GM12891 (cell line): Measurements from ENCODE around the gene FREM1.
"Not testable (repeated sequence)": the region's sequence is repeated elsewhere in the genome, so short reads cannot be mapped to it uniquely, and the experiment has no call there.

Source experiments
- DNase-seq: peaks from one replicate; pipeline ENCODE4 v3.0.0; 2011; ENCODE audit warnings: low spot score; ENCODE audit not compliant: insufficient read length
- FAIRE-seq: peaks from 2 replicates; lab custom pipeline; 2011; peaks lifted over from hg19 to GRCh38; lab: Jason Lieb, UNC
- PAX5 ChIP-seq: IDR thresholded peaks from 2 replicates; pipeline ENCODE4 v1.6.1; 2011; ENCODE audit warnings: low read length, moderate library complexity, mild to moderate bottlenecking; ENCODE audit not compliant: insufficient read depth, severe bottlenecking
- POLR2A ChIP-seq: IDR thresholded peaks from 2 replicates; pipeline ENCODE4 v1.6.1; 2011; ENCODE audit warnings: low read depth, low read length, control low read depth
- POLR2AphosphoS5 ChIP-seq: IDR thresholded peaks from 2 replicates; pipeline ENCODE4 v1.6.1; 2011; ENCODE audit warnings: low read depth, low read length, control low read depth
- POU2F2 ChIP-seq: IDR thresholded peaks from 2 replicates; pipeline ENCODE4 v1.6.1; 2011; ENCODE audit warnings: low read depth, mild to moderate bottlenecking, control low read depth, low read length, moderate library complexity
- SPI1 ChIP-seq: IDR thresholded peaks from 2 replicates; pipeline ENCODE4 v1.6.1; 2011; ENCODE audit warnings: low read depth, low read length, control low read depth
- TAF1 ChIP-seq: IDR thresholded peaks from 2 replicates; pipeline ENCODE4 v1.6.1; 2011; ENCODE audit warnings: low read depth, low read length, control low read depth

The FREM1 gene

GRCh38 chr9:14935964-14936363, 25.7 kb upstream of the FREM1 start:
- TF ChIP-seq SPI1 (no peak), TAF1 (no peak), POLR2A (no peak), POU2F2 (no peak), POLR2AphosphoS5 (no peak), PAX5 (no peak)
- no peak for DNase-seq
- no peak for FAIRE-seq

- FAIRE-seq (no peak), DNase-seq (no peak)
- TF ChIP-seq SPI1 (no peak), PAX5 (no peak), POU2F2 (no peak), TAF1 (no peak)
Observed at GRCh38 chr9:14935106-14935751, 25.0 kb upstream of the FREM1 start.

- TF ChIP-seq POLR2A = no peak
- no peak for TF ChIP-seq POLR2AphosphoS5
- TF ChIP-seq SPI1 = no peak
- no peak for TF ChIP-seq TAF1
- TF ChIP-seq POU2F2 = no peak
- no peak for TF ChIP-seq PAX5
- DNase-seq (no peak), FAIRE-seq (no peak)
Observed at GRCh38 chr9:14932641-14933040, 22.4 kb upstream of the FREM1 start.

- FAIRE-seq = no peak
- no peak for TF ChIP-seq TAF1
- no peak for TF ChIP-seq POU2F2
- no peak for TF ChIP-seq POLR2A
- no peak for TF ChIP-seq SPI1
Observed at GRCh38 chr9:14932231-14932630, 22.0 kb upstream of the FREM1 start.

GRCh38 chr9:14926941-14927624, 16.9 kb upstream of the FREM1 start:
- no peak for DNase-seq
- FAIRE-seq = no peak
- TF ChIP-seq POLR2AphosphoS5 (no peak), POLR2A (no peak), TAF1 (no peak), PAX5 (no peak), SPI1 (no peak), POU2F2 (no peak)

More at GRCh38 chr9:14932231-14932630, 22.0 kb upstream of the FREM1 start:
- no peak for DNase-seq

GRCh38 chr9:14924230-14925219, 14.3 kb upstream of the FREM1 start:
- TF ChIP-seq PAX5 = no peak
- no peak for TF ChIP-seq POLR2AphosphoS5
- TF ChIP-seq SPI1 = no peak
- TF ChIP-seq POU2F2 = no peak
- TF ChIP-seq POLR2A = no peak
- no peak for TF ChIP-seq TAF1
- FAIRE-seq (no peak), DNase-seq (no peak)

GRCh38 chr9:14923701-14924100, 13.5 kb upstream of the FREM1 start:
- FAIRE-seq = no peak
- TF ChIP-seq PAX5 (no peak), POU2F2 (no peak), POLR2A (no peak), TAF1 (no peak), POLR2AphosphoS5 (no peak), SPI1 (no peak)

GRCh38 chr9:14920805-14921204, 10.6 kb upstream of the FREM1 start:
- peak; percentile 9 for FAIRE-seq
- not testable (repeated sequence) for DNase-seq

More at GRCh38 chr9:14923701-14924100, 13.5 kb upstream of the FREM1 start:
- DNase-seq = no peak

- TF ChIP-seq PAX5 (no peak), SPI1 (no peak), TAF1 (no peak), POU2F2 (no peak), POLR2A (no peak), POLR2AphosphoS5 (no peak)
- DNase-seq (no peak), FAIRE-seq (no peak)
Observed at GRCh38 chr9:14913366-14913765, 3.1 kb upstream of the FREM1 start.

GRCh38 chr9:14912859-14913258, 2.6 kb upstream of the FREM1 start:
- DNase-seq (no peak), FAIRE-seq (no peak)
- TF ChIP-seq PAX5 = no peak
- no peak for TF ChIP-seq SPI1
- TF ChIP-seq POU2F2 = no peak
- TF ChIP-seq TAF1 = no peak
- no peak for TF ChIP-seq POLR2AphosphoS5
- TF ChIP-seq POLR2A = no peak

- DNase-seq (no peak), FAIRE-seq (no peak)
- no peak for TF ChIP-seq SPI1
- TF ChIP-seq POU2F2 = no peak
- no peak for TF ChIP-seq POLR2A
- TF ChIP-seq PAX5 = no peak
- TF ChIP-seq POLR2AphosphoS5 = no peak
- no peak for TF ChIP-seq TAF1
Observed at GRCh38 chr9:14911046-14911445, 818 bp upstream of the FREM1 start.
